ENCODE measurements around the gene C19orf81. TPM values are rescaled to one million over a fixed set of nuclear protein-coding genes. Genes with fewer than 3 reads are reported as not detected.

The C19orf81 gene
- total RNA-seq, 4 donors from 2014 or later = 1.1 TPM; not detected in 3

- no peak overlapping the region for H3K27ac ChIP-seq (replicated peaks in 1 of 4)
- no peak for DNase-seq (ENCODE audit: extremely low spot score)
- H3K9me3 ChIP-seq = peaks cover 0 to 6% (median 0%) of the 10 kb centered on the region in 4 donors
- 68% methylated on average over 34 of the region's 49 CpGs for WGBS
- H3K27me3 ChIP-seq = peaks cover 7 to 92% (median 46%) of the 10 kb centered on the region in 4 donors
- no peak overlapping the region for H3K4me3 ChIP-seq
- peaks cover 19 to 30% (median 26%) of the 10 kb centered on the region in 4 donors for H3K4me1 ChIP-seq
- TF ChIP-seq POLR2AphosphoS5 (IDR thresholded peaks at IDR 0.05) (no peak), EP300 (IDR thresholded peaks at IDR 0.05) (no peak), POLR2A (IDR thresholded peaks at IDR 0.05; ENCODE audit: low read depth) (no peak)
- TF ChIP-seq, protein P1, sequence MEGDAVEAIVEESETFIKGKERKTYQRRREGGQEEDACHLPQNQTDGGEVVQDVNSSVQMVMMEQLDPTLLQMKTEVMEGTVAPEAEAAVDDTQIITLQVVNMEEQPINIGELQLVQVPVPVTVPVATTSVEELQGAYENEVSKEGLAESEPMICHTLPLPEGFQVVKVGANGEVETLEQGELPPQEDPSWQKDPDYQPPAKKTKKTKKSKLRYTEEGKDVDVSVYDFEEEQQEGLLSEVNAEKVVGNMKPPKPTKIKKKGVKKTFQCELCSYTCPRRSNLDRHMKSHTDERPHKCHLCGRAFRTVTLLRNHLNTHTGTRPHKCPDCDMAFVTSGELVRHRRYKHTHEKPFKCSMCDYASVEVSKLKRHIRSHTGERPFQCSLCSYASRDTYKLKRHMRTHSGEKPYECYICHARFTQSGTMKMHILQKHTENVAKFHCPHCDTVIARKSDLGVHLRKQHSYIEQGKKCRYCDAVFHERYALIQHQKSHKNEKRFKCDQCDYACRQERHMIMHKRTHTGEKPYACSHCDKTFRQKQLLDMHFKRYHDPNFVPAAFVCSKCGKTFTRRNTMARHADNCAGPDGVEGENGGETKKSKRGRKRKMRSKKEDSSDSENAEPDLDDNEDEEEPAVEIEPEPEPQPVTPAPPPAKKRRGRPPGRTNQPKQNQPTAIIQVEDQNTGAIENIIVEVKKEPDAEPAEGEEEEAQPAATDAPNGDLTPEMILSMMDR (IDR thresholded peaks at IDR 0.05) = no peak
- intact Hi-C loops (cut with DNase I) = no loop called here
- H3K36me3 ChIP-seq = no peaks in the 10 kb centered on the region
These were observed 12.8 kb downstream of the C19orf81 start for GRCh38 chr19:50661766-50662650.

DNA sequence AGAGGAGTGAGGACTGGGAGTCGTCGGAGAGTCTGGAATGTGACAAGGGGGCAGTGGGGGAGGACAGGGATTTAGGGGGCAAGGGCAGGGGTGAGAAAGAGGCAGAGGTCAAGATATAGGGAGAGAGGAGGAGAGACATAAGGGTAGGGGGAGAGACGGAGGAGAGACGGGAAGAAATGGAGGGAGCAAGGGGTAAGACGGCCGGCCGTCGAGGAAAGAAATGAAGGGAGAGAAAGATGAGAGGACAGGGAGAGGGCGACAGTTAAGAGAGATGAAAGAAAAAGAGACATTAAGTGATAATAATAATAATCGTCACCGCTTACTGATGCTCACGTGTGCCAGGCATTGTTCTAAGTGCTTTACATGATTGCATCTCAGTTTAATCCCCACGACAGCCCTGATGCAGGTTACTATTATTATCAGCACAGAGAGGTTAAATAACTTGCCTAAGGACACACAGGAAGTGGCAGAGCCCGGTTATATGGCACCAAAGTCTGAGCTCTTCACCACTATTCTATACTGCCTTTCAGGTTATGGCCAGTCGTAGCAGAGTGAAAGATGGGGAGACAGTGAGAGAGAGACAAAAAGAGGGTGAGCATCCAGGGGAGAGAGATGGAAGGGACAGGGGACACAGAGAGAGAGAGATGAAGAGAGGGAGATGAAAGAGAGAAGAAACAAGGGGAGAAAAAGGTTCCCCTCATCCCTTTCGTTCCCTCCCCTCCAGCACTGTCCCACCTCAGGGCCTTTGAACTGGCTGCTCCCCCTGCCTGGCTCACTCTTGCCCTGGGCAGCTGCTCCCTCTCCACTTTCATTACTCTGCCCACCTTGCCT lies 13.6 kb downstream of the C19orf81 start:
- Histone ChIP-seq H3K36me3 (no peaks in the 10 kb centered on the region), H3K27ac (replicated peaks in 1 of 4) (no peak overlapping the region), H3K27me3 (peaks cover 15 to 93% (median 48%) of the 10 kb centered on the region in 4 donors), H3K4me3 (no peak overlapping the region), H3K9me3 (peaks cover 0 to 4% (median 0%) of the 10 kb centered on the region in 4 donors), H3K4me1 (peaks cover 20 to 36% (median 32%) of the 10 kb centered on the region in 4 donors)
- WGBS = 55% methylated on average over 16 of the region's 16 CpGs
- DNase-seq (ENCODE audit: extremely low spot score) = no peak
- intact Hi-C loops (cut with DNase I) = no loop called here
- TF ChIP-seq POLR2AphosphoS5 (IDR thresholded peaks at IDR 0.05) = no peak
- no peak for TF ChIP-seq POLR2A (IDR thresholded peaks at IDR 0.05; ENCODE audit: low read depth)
- no peak for TF ChIP-seq EP300 (IDR thresholded peaks at IDR 0.05)
- TF ChIP-seq, protein P1 (IDR thresholded peaks at IDR 0.05) = no peak

DNA sequence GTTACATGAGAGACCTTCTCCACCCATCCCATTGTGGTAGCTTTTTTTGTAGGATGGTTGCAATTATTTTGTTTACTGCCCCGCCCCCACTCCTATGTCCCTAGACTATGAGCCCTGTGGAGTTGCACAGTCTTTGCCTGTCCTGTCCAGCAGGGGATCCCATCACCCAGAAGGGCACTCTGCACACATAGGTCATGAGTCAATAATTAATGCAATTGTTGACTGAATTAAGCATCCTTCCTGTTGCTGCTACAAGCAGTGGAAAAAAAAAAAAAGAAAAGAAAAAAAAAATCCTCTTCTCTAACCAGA lies 14.2 kb downstream of the C19orf81 start:
- 87% methylated on average over 1 of the region's 1 CpG for WGBS
- intact Hi-C loops (cut with DNase I) = no loop called here
- H3K27me3 ChIP-seq = peaks cover 19 to 93% (median 49%) of the 10 kb centered on the region in 4 donors

DNA sequence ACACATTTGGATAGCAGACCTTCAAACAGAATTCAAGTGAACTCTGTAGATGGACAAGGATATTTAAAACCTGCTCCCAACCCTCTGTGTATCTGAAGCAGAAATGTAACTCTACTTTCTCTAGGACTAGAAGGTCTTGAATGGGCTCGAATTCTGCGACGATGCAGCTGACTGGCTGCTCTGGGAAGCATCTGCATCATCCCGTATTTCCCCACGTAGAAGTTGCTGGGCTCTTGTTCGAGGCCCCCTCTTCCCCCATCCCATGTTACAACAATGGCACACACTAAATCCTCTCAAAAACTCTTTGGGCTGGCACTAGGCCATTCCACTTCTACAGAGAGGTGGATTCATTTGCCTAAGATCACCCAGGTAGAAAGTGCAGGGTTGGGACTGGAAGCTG lies 15.0 kb downstream of the C19orf81 start:
- no peak for TF ChIP-seq EP300 (IDR thresholded peaks at IDR 0.05)
- no peak for TF ChIP-seq POLR2AphosphoS5 (IDR thresholded peaks at IDR 0.05)
- no peak for TF ChIP-seq POLR2A (IDR thresholded peaks at IDR 0.05; ENCODE audit: low read depth)
- TF ChIP-seq, protein P1 (IDR thresholded peaks at IDR 0.05) = no peak
- Histone ChIP-seq H3K36me3 (no peaks in the 10 kb centered on the region), H3K27me3 (peaks cover 16 to 93% (median 48%) of the 10 kb centered on the region in 4 donors), H3K4me3 (no peak overlapping the region), H3K4me1 (peaks cover 8 to 32% (median 26%) of the 10 kb centered on the region in 4 donors), H3K9me3 (no peaks in the 10 kb centered on the region), H3K27ac (replicated peaks in 1 of 4) (no peak overlapping the region)
- no peak for DNase-seq (ENCODE audit: extremely low spot score)
- intact Hi-C loops (cut with DNase I) = no loop called here
- WGBS = 87% methylated on average over 6 of the region's 6 CpGs

More for the DNA sequence above, 14.2 kb downstream of the C19orf81 start:
- Histone ChIP-seq H3K4me1 (peaks cover 16 to 36% (median 32%) of the 10 kb centered on the region in 4 donors), H3K27ac (replicated peaks in 1 of 4) (no peak overlapping the region), H3K36me3 (no peaks in the 10 kb centered on the region), H3K9me3 (no peaks in the 10 kb centered on the region), H3K4me3 (no peak overlapping the region)
- no peak for DNase-seq (ENCODE audit: extremely low spot score)
- TF ChIP-seq POLR2A (IDR thresholded peaks at IDR 0.05; ENCODE audit: low read depth) (no peak), POLR2AphosphoS5 (IDR thresholded peaks at IDR 0.05) (no peak)
- TF ChIP-seq, protein P1 (IDR thresholded peaks at IDR 0.05) = no peak

Measured in esophagus muscularis mucosa (tissue), 4 donors.